Heart right ventricle (tissue), 16 donors: ENCODE data around the gene LPCAT3. TPM values are rescaled to one million over a fixed set of nuclear protein-coding genes. Genes with fewer than 3 reads are reported as not detected.

ENCODE experiments used
- ATAC-seq, 8 donors: fragments of 200-7000 bp; cut with Tn5 transposase; one replicate each; pipeline ENCODE4 v1.9.1; 2020; ENCODE audit warnings: mild to moderate bottlenecking in 8 of 8, moderate library complexity in 8 of 8, moderate number of reproducible peaks in 1 of 8
- DNase-seq, 2 donors: peaks; one replicate each; pipeline ENCODE4 v3.0.0-alpha.2; 2020
- H3K27ac ChIP-seq, 10 donors: fragments of 200-600 bp; sonication (generic) in 2 of 10; one replicate each; pipeline versions ENCODE4 v1.5.0 to v1.8.0; 2020 to 2022; ENCODE audit warnings: mild to moderate bottlenecking in 3 of 10
- H3K27me3 ChIP-seq, 7 donors: fragments of 200-600 bp; one replicate each; pipeline ENCODE4 v1.8.0; 2021 to 2022; ENCODE audit warnings: mild to moderate bottlenecking in 2 of 7
- H3K36me3 ChIP-seq, 9 donors: fragments of 200-600 bp; sonication (generic) in 1 of 9; one replicate each; pipeline versions ENCODE4 v1.5.0 to v1.8.0; 2020 to 2022; ENCODE audit warnings: mild to moderate bottlenecking in 2 of 9
- H3K4me1 ChIP-seq, 9 donors: fragments of 200-600 bp; sonication (generic) in 1 of 9; one replicate each; pipeline versions ENCODE4 v1.5.0 to v1.8.0; 2020 to 2022; ENCODE audit warnings: mild to moderate bottlenecking in 4 of 9
- H3K4me3 ChIP-seq, 10 donors: fragments of 200-600 bp; sonication (generic) in 2 of 10; one replicate each; pipeline versions ENCODE4 v1.5.0 to v1.8.0; 2020 to 2022; ENCODE audit warnings: mild to moderate bottlenecking in 7 of 10, moderate library complexity in 2 of 10
- H3K9me3 ChIP-seq, 11 donors: fragments of 200-600 bp in 10 of 11; sonication (generic) in 2 of 11; one replicate each; pipeline versions ENCODE4 v1.5.0 to v1.8.0; 2013 to 2022; ENCODE audit warnings: mild to moderate bottlenecking in 2 of 11, control low read depth in 1 of 11, moderate library complexity in 1 of 11
- WGBS, 2 donors: extraction: QIAGEN DNeasy Blood & Tissue Kit; methylation state at CpG; one replicate each; pipeline ENCODE4 v1.1.7; 2013; ENCODE audit warnings: inconsistent platforms in 1 of 2; 5-methylcytosine and 5-hydroxymethylcytosine counted together
- intact Hi-C, 10 donors: fragments of 100-400 bp; cut with DNase I; formaldehyde crosslinking; loops; one replicate each; pipeline versions ENCODE4 v1.11.1 to v1.14.2; 2022
- polyA plus RNA-seq, 2 donors: library from polyadenylated mRNA; stranded (reverse); fragments of 200-250 nt; gene quantifications; one replicate each; pipeline ENCODE4 v1.2.3, GENCODE V29; 2013
- total RNA-seq, 10 donors: library from RNA; stranded (reverse); fragmentation: NEBNext Ultra II Directional in 3 of 10; extraction: Animal tissue kit (Norgen Biotek cat#: 25700) in 3 of 10; gene quantifications; one replicate each; pipeline versions ENCODE4 v1.2.1 to v1.2.4, GENCODE V29; 2021 to 2023
- TF ChIP-seq, protein P1 (sequence below), 9 donors: fragments of 200-600 bp; sonication (generic) in 2 of 9; IDR thresholded peaks; one replicate each; pipeline versions ENCODE4 v1.5.0 to v1.8.0; 2021 to 2022; ENCODE audit warnings: antibody characterized with exemption in 9 of 9, mild to moderate bottlenecking in 5 of 9, moderate library complexity in 1 of 9
- donor health status: Arrhythmogenic right ventricular cardiomyopathy.
- donor health status: ischemic (EF 13 %, LVEDD 7.1; RV severe dilation, severe dysfunction).
- donor health status: healthy with polysubstance abuse.
- donor health status: DM: no; HTN: yes; CAD: no.
- donor health status: DM: no; HTN: no; CAD: no.
- donor health status: ischemic (EF 25% LVEDD 6.9; RV normal size, moderate dysfunction).
- donor health status: ischemic (EF 25% LVEDD 5.7; RV mildly dilated, moderate dysfunction).
- donor health status: healthy.
- donor health status: DM: yes; HTN: yes; CAD: no.
- donor health status: Ischemic cardiomyopathy.
- donor health status: ischemic (EF 35%, LVEDD 5.7; RV mildly dilated, moderate dysfunction).
- donor health status: nonischemic (EF 11% LVEDD 7.7; RV severe dilation, severe dysfunction).
- donor health status: DM: yes; HTN: yes; CAD: no.
- donor health status: PGD.
- donor health status: ischemic (EF 29% LVEDD 5.4; RV normal size, mild dysfunction).
- donor health status: nonischemic (EF 23%, LVEDD 6.1; RV moderate dilation, normal function).

Gene LPCAT3
- total and polyA plus RNA-seq, 12 donors, result 19.9 to 65.8 (median 35.5) TPM

DNA sequence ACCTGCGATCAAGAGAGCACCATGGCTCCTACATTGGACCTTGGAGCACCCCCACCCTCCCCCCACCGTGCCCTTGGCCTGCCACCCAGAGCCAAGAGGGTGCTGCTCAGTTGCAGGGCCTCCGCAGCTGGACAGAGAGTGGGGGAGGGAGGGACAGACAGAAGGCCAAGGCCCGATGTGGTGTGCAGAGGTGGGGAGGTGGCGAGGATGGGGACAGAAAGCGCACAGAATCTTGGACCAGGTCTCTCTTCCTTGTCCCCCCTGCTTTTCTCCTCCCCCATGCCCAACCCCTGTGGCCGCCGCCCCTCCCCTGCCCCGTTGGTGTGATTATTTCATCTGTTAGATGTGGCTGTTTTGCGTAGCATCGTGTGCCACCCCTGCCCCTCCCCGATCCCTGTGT is 76.5 kb downstream of the LPCAT3 start:
- WGBS, 2 donors, result 78 to 84% methylated on average over 10 to 12 of the region's 12 CpGs
- Histone ChIP-seq H3K4me1 (peaks cover 26 to 74% (median 63%) of the 10 kb centered on the region in 9 donors), H3K27me3 (no peaks in the 10 kb centered on the region), H3K9me3 (no peaks in the 10 kb centered on the region), H3K27ac (peak overlapping the region in 4 of 10 donors; percentile 13 to 99 (median 41)), H3K36me3 (peaks cover 0 to 49% (median 11%) of the 10 kb centered on the region in 9 donors), H3K4me3 (no peak overlapping the region)
- no peak for DNase-seq
- intact Hi-C loops, result loop anchor here in 6 of 10 donors (5.0 to 10.0 kb wide), 6 partner anchors 77 to 173 kb away; partner anchors contain the start of genes C1R (in 3 of the 6), C1RL (in 1 of the 6) and TPI1 (in 1 of the 6)
- ATAC-seq, result no peak
- TF ChIP-seq, protein P1, sequence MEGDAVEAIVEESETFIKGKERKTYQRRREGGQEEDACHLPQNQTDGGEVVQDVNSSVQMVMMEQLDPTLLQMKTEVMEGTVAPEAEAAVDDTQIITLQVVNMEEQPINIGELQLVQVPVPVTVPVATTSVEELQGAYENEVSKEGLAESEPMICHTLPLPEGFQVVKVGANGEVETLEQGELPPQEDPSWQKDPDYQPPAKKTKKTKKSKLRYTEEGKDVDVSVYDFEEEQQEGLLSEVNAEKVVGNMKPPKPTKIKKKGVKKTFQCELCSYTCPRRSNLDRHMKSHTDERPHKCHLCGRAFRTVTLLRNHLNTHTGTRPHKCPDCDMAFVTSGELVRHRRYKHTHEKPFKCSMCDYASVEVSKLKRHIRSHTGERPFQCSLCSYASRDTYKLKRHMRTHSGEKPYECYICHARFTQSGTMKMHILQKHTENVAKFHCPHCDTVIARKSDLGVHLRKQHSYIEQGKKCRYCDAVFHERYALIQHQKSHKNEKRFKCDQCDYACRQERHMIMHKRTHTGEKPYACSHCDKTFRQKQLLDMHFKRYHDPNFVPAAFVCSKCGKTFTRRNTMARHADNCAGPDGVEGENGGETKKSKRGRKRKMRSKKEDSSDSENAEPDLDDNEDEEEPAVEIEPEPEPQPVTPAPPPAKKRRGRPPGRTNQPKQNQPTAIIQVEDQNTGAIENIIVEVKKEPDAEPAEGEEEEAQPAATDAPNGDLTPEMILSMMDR (IDR thresholded peaks at IDR 0.05), result no peak

DNA sequence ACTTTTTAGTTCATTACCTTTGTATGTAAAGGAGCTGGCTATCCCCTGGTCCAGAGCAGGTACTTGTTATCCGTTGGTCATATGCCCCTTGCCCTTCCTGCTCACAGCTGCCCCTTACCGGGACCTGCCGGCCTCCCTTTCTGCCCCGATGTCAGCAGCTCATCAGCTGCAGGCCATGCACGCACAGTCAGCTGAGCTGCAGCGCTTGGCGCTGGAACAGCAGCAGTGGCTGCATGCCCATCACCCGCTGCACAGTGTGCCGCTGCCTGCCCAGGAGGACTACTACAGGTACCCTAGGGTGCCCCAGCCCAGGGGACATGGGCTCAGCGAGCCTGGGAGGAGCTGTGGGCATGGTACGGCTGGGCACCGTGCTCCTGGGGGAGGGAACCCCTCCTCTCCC is 77.0 kb downstream of the LPCAT3 start:
- intact Hi-C loops, result loop anchor here in 6 of 10 donors (5.0 to 10.0 kb wide), 6 partner anchors 76 to 174 kb away; partner anchors contain the start of genes C1R (in 3 of the 6), C1RL (in 1 of the 6) and TPI1 (in 1 of the 6)
- peak in 1 of 2 donors; percentile 53 for DNase-seq
- 68 to 75% methylated on average over 12 of the region's 12 CpGs for WGBS, 2 donors
- peaks cover 0 to 51% (median 11%) of the 10 kb centered on the region in 9 donors for H3K36me3 ChIP-seq
- H3K27me3 ChIP-seq, result no peaks in the 10 kb centered on the region
- H3K27ac ChIP-seq, result peak overlapping the region in 4 of 10 donors; percentile 13 to 44 (median 28)
- TF ChIP-seq, protein P1 (IDR thresholded peaks at IDR 0.05), result no peak
- H3K9me3 ChIP-seq, result no peaks in the 10 kb centered on the region
- ATAC-seq, result no peak
- H3K4me1 ChIP-seq, result peaks cover 22 to 71% (median 63%) of the 10 kb centered on the region in 9 donors
- H3K4me3 ChIP-seq, result no peak overlapping the region

DNA sequence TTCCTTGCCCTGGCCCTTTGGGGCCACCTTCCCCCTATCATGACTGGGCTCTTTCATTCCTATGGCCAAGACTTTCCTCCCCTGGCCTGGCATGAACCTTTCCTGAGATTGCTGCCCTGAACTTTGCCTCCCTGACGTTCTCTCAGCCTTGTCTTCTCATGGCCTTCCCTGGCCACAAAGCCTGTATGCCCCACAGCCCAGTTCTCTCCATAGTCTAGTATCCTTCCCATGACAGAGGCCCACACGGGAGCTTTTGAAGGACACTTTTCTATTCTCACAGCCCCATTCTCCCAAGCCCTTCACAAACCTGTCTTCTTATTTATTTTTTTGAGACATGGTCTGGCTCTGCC is 79.1 kb downstream of the LPCAT3 start:
- Histone ChIP-seq H3K27ac (peak overlapping the region in 2 of 10 donors; percentile 93 to 97), H3K4me1 (peaks cover 9 to 75% (median 59%) of the 10 kb centered on the region in 9 donors), H3K27me3 (no peaks in the 10 kb centered on the region), H3K9me3 (no peaks in the 10 kb centered on the region), H3K4me3 (no peak overlapping the region), H3K36me3 (peaks cover 0 to 63% (median 22%) of the 10 kb centered on the region in 9 donors)
- ATAC-seq (no peak), DNase-seq (no peak)
- TF ChIP-seq, protein P1 (IDR thresholded peaks at IDR 0.05), result no peak
- intact Hi-C loops, result loop anchor here in 1 of 10 donors (5.0 kb wide), 1 partner anchor 72 kb away; the partner anchor contains the start of gene TPI1
- 75 to 81% methylated on average over 2 of the region's 2 CpGs for WGBS, 2 donors

DNA sequence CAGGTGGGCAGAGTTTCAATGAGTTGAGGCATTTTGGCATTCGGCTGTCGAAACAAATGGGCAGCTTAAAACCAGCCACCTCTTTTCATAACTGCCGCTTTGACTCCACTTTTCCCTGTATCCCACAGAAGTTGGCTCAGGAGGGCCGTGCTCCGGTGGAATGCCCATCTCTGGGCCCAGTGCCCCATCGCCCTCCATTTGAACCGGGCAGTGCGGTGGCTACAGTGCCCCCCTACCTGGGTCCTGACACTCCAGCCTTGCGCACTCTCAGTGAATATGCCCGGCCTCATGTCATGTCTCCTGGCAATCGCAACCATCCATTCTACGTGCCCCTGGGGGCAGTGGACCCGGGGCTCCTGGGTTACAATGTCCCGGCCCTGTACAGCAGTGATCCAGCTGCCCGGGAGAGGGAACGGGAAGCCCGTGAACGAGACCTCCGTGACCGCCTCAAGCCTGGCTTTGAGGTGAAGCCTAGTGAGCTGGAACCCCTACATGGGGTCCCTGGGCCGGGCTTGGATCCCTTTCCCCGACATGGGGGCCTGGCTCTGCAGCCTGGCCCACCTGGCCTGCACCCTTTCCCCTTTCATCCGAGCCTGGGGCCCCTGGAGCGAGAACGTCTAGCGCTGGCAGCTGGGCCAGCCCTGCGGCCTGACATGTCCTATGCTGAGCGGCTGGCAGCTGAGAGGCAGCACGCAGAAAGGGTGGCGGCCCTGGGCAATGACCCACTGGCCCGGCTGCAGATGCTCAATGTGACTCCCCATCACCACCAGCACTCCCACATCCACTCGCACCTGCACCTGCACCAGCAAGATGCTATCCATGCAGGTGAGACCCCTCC is 79.7 kb downstream of the LPCAT3 start:
- Histone ChIP-seq H3K4me1 (peaks cover 15 to 81% (median 64%) of the 10 kb centered on the region in 9 donors), H3K36me3 (peaks cover 0 to 69% (median 25%) of the 10 kb centered on the region in 9 donors), H3K27me3 (no peaks in the 10 kb centered on the region), H3K4me3 (peak overlapping the region in 9 of 10 donors; percentile 58 to 96 (median 72)), H3K9me3 (no peaks in the 10 kb centered on the region), H3K27ac (peak overlapping the region in 9 of 10 donors; percentile 91 to 98 (median 95))
- DNase-seq (peak in 1 of 2 donors; percentile 27), ATAC-seq (peak in 2 of 8 donors; percentile 2 to 3)
- 78 to 80% methylated on average over 32 of the region's 32 CpGs for WGBS, 2 donors
- intact Hi-C loops, result loop anchor here in 1 of 10 donors (5.0 kb wide), 1 partner anchor 71 kb away; the partner anchor contains the start of gene TPI1
- TF ChIP-seq, protein P1 (IDR thresholded peaks at IDR 0.05), result peak in 1 of 9 donors; percentile 23
